Neural cell (in vitro differentiated cells): ENCODE results near the gene LETM1.

ENCODE experiments used
- EP300 ChIP-seq: fragments of 450-650 bp; conservative IDR thresholded peaks from 2 replicates; pipeline ENCODE4 v1.6.1; 2014; ENCODE audit warnings: antibody characterized with exemption, mild to moderate bottlenecking, moderate library complexity; ENCODE audit not compliant: poor library complexity, severe bottlenecking
- EZH2 ChIP-seq: fragments of 200-600, 300-800 bp; shearing (Covaris generic), sonication (generic); IDR thresholded peaks from 2 replicates; pipeline ENCODE4 v1.6.1; 2014; ENCODE audit warnings: antibody characterized with exemption, low read length, borderline replicate concordance, mild to moderate bottlenecking; ENCODE audit not compliant: insufficient read depth, poor library complexity, severe bottlenecking
- POLR2AphosphoS5 ChIP-seq: IDR thresholded peaks from 2 replicates; pipeline ENCODE4 v1.6.1; 2012
- TF ChIP-seq, protein P1 (sequence below): fragments of 450-650 bp; IDR thresholded peaks from 2 replicates; pipeline ENCODE4 v1.5.1; 2014; ENCODE audit warnings: antibody characterized with exemption, mild to moderate bottlenecking, moderate library complexity; ENCODE audit not compliant: poor library complexity, severe bottlenecking

DNA sequence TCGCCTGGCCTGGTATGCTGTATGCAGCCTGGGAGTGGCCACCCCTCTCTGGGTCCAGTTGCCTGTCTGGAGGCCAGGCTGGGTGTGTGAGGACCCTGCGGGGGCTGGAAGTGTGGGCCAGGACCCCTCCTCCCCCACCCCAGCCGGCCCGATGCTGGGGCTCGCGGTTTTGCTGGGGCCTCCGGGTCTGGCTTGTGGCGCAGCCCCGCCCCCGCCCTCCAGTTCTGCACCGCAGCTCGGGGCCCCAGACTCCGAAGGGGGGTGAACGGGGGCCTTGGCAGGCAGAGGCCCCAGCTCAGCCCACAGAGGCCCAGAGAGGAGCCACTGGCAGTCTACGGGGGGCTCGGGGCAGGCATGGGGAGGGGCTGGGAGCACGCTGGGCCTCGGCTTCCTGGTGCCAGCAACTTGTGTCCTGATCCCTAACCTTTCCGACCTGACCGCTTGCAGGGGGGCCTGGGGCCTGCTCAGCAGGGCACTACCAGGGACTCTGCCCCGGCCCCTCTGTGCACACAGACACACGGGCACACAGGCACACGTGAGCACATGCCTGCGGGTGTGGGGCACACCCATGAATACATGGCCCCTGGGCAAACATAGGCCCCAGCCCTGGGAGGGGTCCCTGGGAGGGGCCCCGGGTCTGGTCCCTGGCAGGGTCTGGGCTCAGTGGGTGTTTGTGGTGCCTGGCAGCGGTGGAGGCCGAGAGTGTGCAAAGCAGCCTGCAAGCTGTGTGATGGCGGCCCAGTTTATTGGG is 84.2 kb downstream of the LETM1 start:
- TF ChIP-seq, protein P1, sequence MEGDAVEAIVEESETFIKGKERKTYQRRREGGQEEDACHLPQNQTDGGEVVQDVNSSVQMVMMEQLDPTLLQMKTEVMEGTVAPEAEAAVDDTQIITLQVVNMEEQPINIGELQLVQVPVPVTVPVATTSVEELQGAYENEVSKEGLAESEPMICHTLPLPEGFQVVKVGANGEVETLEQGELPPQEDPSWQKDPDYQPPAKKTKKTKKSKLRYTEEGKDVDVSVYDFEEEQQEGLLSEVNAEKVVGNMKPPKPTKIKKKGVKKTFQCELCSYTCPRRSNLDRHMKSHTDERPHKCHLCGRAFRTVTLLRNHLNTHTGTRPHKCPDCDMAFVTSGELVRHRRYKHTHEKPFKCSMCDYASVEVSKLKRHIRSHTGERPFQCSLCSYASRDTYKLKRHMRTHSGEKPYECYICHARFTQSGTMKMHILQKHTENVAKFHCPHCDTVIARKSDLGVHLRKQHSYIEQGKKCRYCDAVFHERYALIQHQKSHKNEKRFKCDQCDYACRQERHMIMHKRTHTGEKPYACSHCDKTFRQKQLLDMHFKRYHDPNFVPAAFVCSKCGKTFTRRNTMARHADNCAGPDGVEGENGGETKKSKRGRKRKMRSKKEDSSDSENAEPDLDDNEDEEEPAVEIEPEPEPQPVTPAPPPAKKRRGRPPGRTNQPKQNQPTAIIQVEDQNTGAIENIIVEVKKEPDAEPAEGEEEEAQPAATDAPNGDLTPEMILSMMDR, result no peak
- no peak for TF ChIP-seq EP300
- TF ChIP-seq POLR2AphosphoS5, result no peak
- no peak for TF ChIP-seq EZH2
